Heart left ventricle (tissue), 16 donors: ENCODE results near the gene SPPL3. TPM values are rescaled to one million over a fixed set of nuclear protein-coding genes. Genes with fewer than 3 reads are reported as not detected.
A peak's percentile ranks its signal among the peaks of the same experiment; 100 is the strongest.

Source experiments
- ATAC-seq, 4 donors: fragments of 200-7000 bp; cut with Tn5 transposase; one replicate each; pipeline ENCODE4 v1.9.1; 2020 to 2022; ENCODE audit warnings: moderate library complexity in 4 of 4, mild to moderate bottlenecking in 3 of 4, moderate number of reproducible peaks in 1 of 4
- DNase-seq, 5 donors: peaks; one replicate each; pipeline ENCODE4 v3.0.0-alpha.2; 2020
- H3K27ac ChIP-seq, 12 donors: fragments of 200-600 bp; sonication (generic) in 4 of 12; one replicate each; pipeline versions ENCODE4 v1.5.0 to v1.8.0; 2016 to 2022; ENCODE audit warnings: mild to moderate bottlenecking in 2 of 12
- H3K27me3 ChIP-seq, 9 donors: fragments of 200-600 bp; sonication (generic) in 2 of 9; one replicate each; pipeline versions ENCODE4 v1.5.1 to v1.8.0; 2016 to 2022; ENCODE audit warnings: mild to moderate bottlenecking in 3 of 9
- H3K36me3 ChIP-seq, 9 donors: fragments of 200-600 bp; sonication (generic) in 2 of 9; one replicate each; pipeline versions ENCODE4 v1.5.0 to v1.8.0; 2018 to 2022; ENCODE audit warnings: mild to moderate bottlenecking in 2 of 9
- H3K4me1 ChIP-seq, 12 donors: fragments of 200-600 bp; sonication (generic) in 4 of 12; one replicate each; pipeline versions ENCODE4 v1.5.0 to v1.8.0; 2016 to 2022; ENCODE audit warnings: mild to moderate bottlenecking in 3 of 12
- H3K4me3 ChIP-seq, 12 donors: fragments of 200-600 bp; sonication (generic) in 4 of 12; one replicate each; pipeline versions ENCODE4 v1.5.0 to v1.8.0; 2017 to 2022; ENCODE audit warnings: mild to moderate bottlenecking in 9 of 12, moderate library complexity in 4 of 12
- H3K9me3 ChIP-seq, 12 donors: fragments of 200-600 bp; sonication (generic) in 4 of 12; one replicate each; pipeline versions ENCODE4 v1.5.0 to v1.8.0; 2016 to 2022; ENCODE audit warnings: mild to moderate bottlenecking in 1 of 12
- POLR2A ChIP-seq, 2 donors: fragments of 450-650 bp; IDR thresholded peaks; one replicate each; pipeline ENCODE4 v1.6.1; 2017; ENCODE audit warnings: antibody characterized with exemption in 2 of 2, mild to moderate bottlenecking in 2 of 2, moderate library complexity in 2 of 2
- WGBS, 4 donors: extraction: QIAGEN DNeasy Blood & Tissue Kit in 2 of 4; methylation state at CpG; one replicate each; pipeline versions ENCODE4 v1.1.5 to v1.1.7; 2013 to 2018; 5-methylcytosine and 5-hydroxymethylcytosine counted together
- intact Hi-C, 10 donors: fragments of 100-400 bp; cut with DNase I; formaldehyde crosslinking; loops; one replicate each; pipeline versions ENCODE4 v1.11.1 to v1.14.2; 2022
- polyA plus RNA-seq, 2 donors: library from polyadenylated mRNA; stranded (reverse); fragments of 200-250 nt; gene quantifications; one replicate each; pipeline ENCODE4 v1.2.3, GENCODE V29; 2013
- total RNA-seq, 9 donors: library from RNA; depleted of rRNA in 2 of 9; stranded (reverse); fragments of >200 nt in 2 of 9; fragmentation: NEBNext Ultra II Directional in 3 of 9; extraction: Animal tissue kit (Norgen Biotek cat#: 25700) in 3 of 9; gene quantifications; one replicate each; pipeline versions ENCODE4 v1.1.0 to v1.2.4, GENCODE V29; 2016 to 2023
- TF ChIP-seq, protein P1 (sequence below), 12 donors: fragments of 200-600 bp; sonication (generic) in 4 of 12; IDR thresholded peaks; one replicate each; pipeline versions ENCODE4 v1.5.0 to v1.8.0; 2018 to 2022; ENCODE audit warnings: antibody characterized with exemption in 12 of 12, mild to moderate bottlenecking in 5 of 12
- donor health status: ischemic (EF 13 %, LVEDD 7.1; RV severe dilation, severe dysfunction).
- donor health status: healthy with polysubstance abuse.
- donor health status: DM: no; HTN: yes; CAD: no.
- donor health status: DM: no; HTN: no; CAD: no.
- donor health status: ischemic (EF 25% LVEDD 6.9; RV normal size, moderate dysfunction).
- donor health status: ischemic (EF 25% LVEDD 5.7; RV mildly dilated, moderate dysfunction).
- donor health status: healthy.
- donor health status: DM: yes; HTN: yes; CAD: no.
- donor health status: ischemic (EF 35%, LVEDD 5.7; RV mildly dilated, moderate dysfunction).
- donor health status: nonischemic (EF 11% LVEDD 7.7; RV severe dilation, severe dysfunction).
- donor health status: DM: yes; HTN: yes; CAD: no.
- donor health status: PGD.
- donor health status: ischemic (EF 29% LVEDD 5.4; RV normal size, mild dysfunction).
- donor health status: nonischemic (EF 23%, LVEDD 6.1; RV moderate dilation, normal function).

The SPPL3 gene
- total and polyA plus RNA-seq, 11 donors: 8.2 to 48.2 (median 26.5) TPM

DNA sequence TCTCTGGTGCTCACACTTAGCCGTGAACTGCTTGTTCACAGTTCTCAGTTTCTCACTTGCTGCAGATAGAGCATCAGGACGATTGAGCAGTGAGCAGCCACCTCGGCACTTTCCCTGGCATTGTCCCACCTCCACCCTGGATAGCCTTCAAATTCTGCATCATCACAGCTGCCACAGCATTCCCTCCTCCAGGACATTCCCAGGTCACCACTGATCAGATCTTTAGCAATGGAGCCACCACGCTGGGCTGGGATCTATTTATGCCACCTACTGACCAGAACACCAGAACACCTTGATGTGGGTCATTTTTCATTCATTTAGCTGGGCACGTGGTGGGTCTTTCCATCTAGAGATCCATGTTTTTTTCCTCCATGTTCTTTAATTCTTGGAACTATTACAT is 154.9 kb downstream of the SPPL3 start:
- 76 to 83% (median 82%) methylated on average over 5 of the region's 5 CpGs for WGBS, 4 donors
- Histone ChIP-seq H3K27me3 (no peaks in the 10 kb centered on the region), H3K9me3 (no peaks in the 10 kb centered on the region), H3K4me1 (no peaks in the 10 kb centered on the region), H3K4me3 (no peak overlapping the region), H3K27ac (no peak overlapping the region), H3K36me3 (no peaks in the 10 kb centered on the region)
- intact Hi-C loops: loop anchor here in 1 of 10 donors (10.0 kb wide), 1 partner anchor 226 kb away; the partner anchor contains the start of gene HNF1A
- ATAC-seq (no peak), DNase-seq (no peak)
- TF ChIP-seq, protein P1, sequence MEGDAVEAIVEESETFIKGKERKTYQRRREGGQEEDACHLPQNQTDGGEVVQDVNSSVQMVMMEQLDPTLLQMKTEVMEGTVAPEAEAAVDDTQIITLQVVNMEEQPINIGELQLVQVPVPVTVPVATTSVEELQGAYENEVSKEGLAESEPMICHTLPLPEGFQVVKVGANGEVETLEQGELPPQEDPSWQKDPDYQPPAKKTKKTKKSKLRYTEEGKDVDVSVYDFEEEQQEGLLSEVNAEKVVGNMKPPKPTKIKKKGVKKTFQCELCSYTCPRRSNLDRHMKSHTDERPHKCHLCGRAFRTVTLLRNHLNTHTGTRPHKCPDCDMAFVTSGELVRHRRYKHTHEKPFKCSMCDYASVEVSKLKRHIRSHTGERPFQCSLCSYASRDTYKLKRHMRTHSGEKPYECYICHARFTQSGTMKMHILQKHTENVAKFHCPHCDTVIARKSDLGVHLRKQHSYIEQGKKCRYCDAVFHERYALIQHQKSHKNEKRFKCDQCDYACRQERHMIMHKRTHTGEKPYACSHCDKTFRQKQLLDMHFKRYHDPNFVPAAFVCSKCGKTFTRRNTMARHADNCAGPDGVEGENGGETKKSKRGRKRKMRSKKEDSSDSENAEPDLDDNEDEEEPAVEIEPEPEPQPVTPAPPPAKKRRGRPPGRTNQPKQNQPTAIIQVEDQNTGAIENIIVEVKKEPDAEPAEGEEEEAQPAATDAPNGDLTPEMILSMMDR (IDR thresholded peaks at IDR 0.05): no peak
- no peak for TF ChIP-seq POLR2A (IDR thresholded peaks at IDR 0.05)

DNA sequence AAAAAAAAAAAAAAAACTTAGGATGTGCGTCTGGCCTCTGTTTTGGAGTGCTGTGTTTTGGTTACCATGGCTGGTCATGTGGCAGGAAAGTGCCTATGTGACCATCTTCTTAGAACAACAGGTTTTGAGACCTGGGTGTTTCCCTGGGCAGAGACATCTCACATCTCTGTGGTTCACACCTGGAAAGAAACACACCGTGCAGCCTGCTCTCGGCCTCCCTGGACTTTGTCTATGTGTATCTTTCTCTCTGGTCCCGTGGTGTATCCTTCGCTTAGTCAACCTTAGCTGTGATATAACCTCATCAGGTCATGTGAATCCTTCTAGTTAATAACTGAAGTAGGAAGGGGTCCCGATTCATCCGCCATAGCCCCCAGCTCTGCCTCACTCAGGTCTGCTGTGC is 155.9 kb downstream of the SPPL3 start:
- Histone ChIP-seq H3K36me3 (no peaks in the 10 kb centered on the region), H3K4me1 (no peaks in the 10 kb centered on the region), H3K9me3 (no peaks in the 10 kb centered on the region), H3K27me3 (no peaks in the 10 kb centered on the region), H3K27ac (no peak overlapping the region), H3K4me3 (no peak overlapping the region)
- ATAC-seq (no peak), DNase-seq (no peak)
- TF ChIP-seq POLR2A (IDR thresholded peaks at IDR 0.05): no peak
- TF ChIP-seq, protein P1 (IDR thresholded peaks at IDR 0.05): no peak
- intact Hi-C loops: loop anchor here in 1 of 10 donors (10.0 kb wide), 1 partner anchor 227 kb away; the partner anchor contains the start of gene HNF1A
- WGBS, 4 donors: 84 to 86% (median 85%) methylated on average over 7 of the region's 7 CpGs

DNA sequence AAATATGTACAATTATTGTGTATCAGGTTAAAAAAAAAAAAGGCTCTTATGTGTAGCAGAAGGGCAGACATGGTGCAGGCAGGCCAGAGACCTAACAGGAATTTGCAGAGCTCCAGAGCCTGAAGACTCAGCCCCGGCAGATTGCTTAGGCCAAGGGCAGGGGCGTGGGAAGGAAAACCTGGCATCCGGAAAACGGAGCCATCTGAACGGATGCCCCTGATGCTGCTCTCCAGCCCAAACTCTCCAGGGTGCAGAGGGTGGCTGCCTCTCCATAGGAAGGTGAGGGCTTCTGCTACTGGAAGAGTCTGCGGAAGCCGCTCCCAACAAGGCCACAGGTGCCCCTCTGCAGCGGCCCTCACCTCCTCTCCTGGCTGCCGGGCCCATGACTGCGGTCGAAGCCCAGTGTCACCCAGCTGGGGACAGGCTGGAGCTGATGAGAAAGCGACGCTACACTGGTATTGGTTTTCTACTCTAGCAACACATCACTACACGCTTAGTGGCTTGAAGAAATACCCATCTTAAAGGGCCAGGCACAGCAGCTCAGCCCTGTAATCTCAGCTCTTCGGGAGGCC is 159.2 kb downstream of the SPPL3 start:
- Histone ChIP-seq H3K27ac (no peak overlapping the region), H3K9me3 (no peaks in the 10 kb centered on the region), H3K4me3 (no peak overlapping the region), H3K36me3 (peaks cover 0 to 3% (median 0%) of the 10 kb centered on the region in 9 donors), H3K27me3 (no peaks in the 10 kb centered on the region), H3K4me1 (no peaks in the 10 kb centered on the region)
- WGBS, 4 donors: 93 to 96% (median 93%) methylated on average over 11 to 15 of the region's 15 CpGs
- TF ChIP-seq, protein P1 (IDR thresholded peaks at IDR 0.05): no peak
- no peak for TF ChIP-seq POLR2A (IDR thresholded peaks at IDR 0.05)
- intact Hi-C loops: loop anchor here in 1 of 10 donors (10.0 kb wide), 1 partner anchor 230 kb away; the partner anchor contains the start of gene HNF1A
- ATAC-seq (no peak), DNase-seq (no peak)

DNA sequence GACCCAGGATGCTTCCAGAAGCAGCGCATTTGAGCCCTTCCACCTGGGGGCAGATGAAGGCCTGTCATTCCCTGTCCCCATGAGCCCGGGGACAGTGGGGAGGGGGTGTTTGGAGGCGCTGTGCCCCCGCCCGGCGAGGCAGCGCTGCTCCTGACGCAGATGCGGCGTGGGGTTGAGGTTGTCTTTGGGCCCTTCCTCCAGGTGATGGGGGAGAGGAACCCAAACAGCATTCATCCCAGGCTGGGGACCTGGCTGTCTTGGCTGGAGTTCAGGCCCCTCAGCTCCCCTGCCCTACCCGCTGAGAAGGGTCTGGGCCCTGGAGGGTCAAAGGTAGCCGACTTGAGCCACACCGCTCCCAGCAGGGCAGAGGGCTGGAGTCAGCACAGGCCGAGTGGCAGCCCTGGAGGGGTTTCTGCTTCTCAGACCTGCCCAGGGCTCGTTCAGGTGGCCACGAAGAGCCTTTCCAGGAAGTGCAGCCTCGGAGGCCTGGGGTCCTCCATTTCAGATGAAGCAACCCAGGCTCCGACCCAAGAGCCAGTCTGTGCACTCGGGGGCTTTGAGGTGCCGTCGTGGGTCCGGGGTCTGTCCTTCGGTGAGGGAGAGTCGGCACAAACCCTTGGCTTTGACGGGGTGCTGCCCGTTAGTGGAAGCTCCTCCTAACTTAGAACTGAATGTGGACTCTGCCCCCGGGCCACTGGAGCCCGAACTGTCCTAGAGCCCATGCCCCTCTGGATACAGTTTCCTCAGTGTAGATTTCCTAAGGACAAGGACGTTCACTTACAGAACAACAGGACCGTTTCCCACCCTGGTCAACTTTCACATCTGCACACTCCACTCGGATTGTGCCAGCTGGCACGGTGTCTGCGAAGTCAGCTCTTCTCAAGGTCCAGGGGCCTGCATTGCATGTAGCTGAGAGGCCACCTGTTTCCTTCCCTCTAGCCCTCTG is 162.4 kb downstream of the SPPL3 start:
- TF ChIP-seq, protein P1 (IDR thresholded peaks at IDR 0.05): no peak
- no peak for TF ChIP-seq POLR2A (IDR thresholded peaks at IDR 0.05)
- intact Hi-C loops: loop anchor here in 1 of 10 donors (10.0 kb wide), 1 partner anchor 233 kb away; the partner anchor contains the start of gene HNF1A
- DNase-seq: no peak
- Histone ChIP-seq H3K36me3 (peaks cover 0 to 36% (median 15%) of the 10 kb centered on the region in 9 donors), H3K4me3 (no peak overlapping the region), H3K27ac (no peak overlapping the region), H3K9me3 (no peaks in the 10 kb centered on the region), H3K27me3 (no peaks in the 10 kb centered on the region), H3K4me1 (no peaks in the 10 kb centered on the region)
- 77 to 85% (median 81%) methylated on average over 21 to 33 of the region's 33 CpGs for WGBS, 4 donors
- peak; percentile 11 to 47 (median 22) for ATAC-seq
